H54 (cell line): ENCODE results near the gene MAD1L1.

Experiments
- DNase-seq: peaks from one replicate; pipeline ENCODE4 v3.0.0; 2011; ENCODE audit warnings: low spot score, mixed read lengths; ENCODE audit not compliant: insufficient read length
- FAIRE-seq: peaks from 3 replicates; lab custom pipeline; 2011; peaks lifted over from hg19 to GRCh38; lab: Jason Lieb, UNC
- POLR2A ChIP-seq: IDR thresholded peaks from 2 replicates; pipeline ENCODE4 v1.6.1; 2011; ENCODE audit warnings: low read depth, mild to moderate bottlenecking, low read length

Gene MAD1L1

DNA sequence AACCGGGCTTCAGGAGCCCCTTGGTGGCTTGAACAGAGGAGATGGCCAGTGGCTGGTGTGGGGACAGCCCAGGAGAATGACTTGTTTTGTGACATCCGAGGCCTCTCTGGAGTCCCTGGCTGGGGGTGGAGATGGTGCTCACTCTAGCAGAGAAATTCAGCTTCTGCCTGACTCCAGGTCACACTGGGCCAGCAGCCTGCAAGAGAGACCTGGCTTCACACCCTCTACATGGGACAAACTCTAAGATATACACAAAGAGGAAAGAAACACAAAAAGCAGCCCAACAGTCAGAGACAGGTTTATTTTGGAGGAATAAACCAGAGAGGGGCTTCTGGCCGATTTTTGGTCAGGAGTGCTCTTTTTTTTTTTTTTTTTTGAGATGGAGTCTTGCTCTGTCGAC, 429.8 kb downstream of the MAD1L1 start:
- FAIRE-seq (no peak), DNase-seq (no peak)
- no peak for TF ChIP-seq POLR2A

DNA sequence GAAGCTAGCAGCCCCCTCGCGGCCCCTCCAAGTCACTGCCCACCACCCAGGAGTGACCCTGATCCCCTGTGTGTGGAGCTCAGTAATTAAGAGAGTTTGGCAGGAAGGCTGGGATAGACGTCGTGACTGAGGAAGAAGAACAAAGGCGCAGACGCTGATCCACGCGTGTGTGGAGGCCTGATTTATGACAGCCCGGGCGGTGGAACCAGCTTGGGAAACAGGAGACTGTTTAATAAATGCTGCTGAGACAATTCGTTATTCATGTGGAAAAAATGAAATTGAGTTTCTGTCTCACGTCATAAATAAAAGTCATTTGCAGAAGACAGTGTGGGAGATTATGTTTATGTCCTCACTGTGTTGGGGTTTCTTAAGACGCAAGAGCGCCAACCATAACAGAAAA, 431.8 kb downstream of the MAD1L1 start:
- no peak for TF ChIP-seq POLR2A
- DNase-seq (no peak), FAIRE-seq (no peak)

DNA sequence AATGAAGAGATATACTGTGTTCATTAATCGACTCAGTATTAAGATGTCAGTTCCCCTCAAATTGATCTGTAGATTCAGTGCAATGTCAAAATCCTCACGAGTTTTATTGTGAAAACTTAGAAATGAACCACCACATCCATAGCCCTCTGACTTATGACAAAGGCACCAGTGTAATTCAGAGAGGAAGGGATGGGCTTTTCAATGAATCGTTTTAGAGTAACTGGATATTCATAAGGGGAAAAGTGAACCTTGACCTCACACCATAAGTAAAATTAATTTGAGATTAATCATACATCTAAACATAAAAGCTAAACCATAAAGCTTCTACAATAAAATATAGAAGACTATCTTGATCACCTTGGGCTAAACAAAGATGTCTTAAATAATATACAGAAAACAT, 434.6 kb downstream of the MAD1L1 start:
- FAIRE-seq: no peak
- no peak for DNase-seq
- no peak for TF ChIP-seq POLR2A

DNA sequence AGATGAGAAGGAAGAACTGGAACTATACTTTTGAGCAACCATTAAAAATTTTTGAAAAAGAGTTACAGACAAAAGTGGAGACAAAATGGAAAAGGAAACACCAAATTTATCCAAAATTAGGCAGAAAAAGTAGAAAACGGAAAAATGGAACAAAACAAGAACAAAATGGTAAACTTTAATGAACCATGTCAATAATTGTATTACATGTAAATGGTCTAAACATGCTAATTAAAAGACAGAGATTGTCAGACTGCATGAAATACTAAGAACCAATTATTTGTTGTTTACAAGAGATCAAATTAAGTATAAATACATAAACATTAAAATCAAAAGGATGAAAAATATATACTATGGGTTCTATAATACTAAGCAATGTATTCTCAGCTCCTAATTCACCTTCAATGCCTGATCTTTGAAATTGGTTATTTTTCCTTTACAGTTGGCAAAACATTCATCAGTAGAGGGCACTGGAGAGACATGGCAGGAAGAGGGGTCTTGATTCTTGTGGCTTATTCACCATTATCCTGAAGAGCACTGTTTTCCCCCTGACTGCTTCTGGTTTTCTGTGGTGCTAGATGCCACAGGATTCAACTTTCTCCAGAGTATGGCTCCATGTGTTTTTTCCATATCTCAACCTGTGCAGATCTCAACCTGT, 437.7 kb downstream of the MAD1L1 start:
- FAIRE-seq (no peak), DNase-seq (no peak)
- TF ChIP-seq POLR2A: no peak

DNA sequence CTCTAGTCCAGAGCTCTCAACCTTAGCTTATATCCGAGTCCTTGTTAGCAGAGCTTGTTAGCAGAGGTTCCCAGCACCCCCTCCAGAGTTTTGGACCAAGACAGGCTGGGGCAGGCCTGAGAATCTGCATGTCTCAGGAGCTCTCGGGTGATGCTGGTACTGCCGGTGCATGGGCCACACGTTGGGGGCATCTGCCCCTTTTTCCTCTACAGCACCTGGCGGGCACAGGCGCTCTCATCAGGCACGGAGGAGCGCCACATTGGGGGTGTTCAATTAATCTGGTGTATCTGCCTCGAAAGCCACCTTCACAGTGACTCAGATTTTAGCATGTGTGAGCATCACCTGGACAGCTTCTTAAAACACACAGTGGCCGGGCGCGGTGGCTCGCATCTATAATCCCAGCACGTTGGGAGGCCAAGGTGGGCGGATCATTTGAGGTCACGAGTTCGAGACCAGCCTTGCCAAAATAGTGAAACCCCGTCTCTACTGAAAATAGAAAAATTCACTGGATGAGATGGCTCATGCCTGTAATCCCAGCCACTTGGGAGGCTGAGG, 445.0 kb downstream of the MAD1L1 start:
- no peak for DNase-seq
- no peak for FAIRE-seq
- no peak for TF ChIP-seq POLR2A

DNA sequence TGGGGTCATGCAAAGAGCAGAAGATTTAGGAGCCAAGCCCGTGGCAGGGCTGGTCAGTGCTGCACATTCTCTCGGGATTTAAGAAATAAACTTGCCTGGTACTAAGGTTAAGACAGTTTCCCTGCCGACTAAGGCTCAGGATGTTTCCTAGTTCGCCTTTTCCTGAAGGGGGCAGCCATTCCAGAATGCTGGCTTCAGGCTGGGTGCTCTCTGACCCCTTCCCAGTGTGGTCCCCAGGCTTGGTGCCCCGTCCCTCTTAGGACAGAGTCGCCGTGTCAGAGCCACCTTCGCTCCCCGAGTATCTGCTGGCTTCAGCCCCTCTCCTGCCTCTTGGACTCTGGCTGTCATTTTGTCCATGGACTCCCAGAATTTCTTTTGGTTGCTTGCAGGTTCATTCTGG, 445.5 kb downstream of the MAD1L1 start:
- no peak for FAIRE-seq
- TF ChIP-seq POLR2A: no peak
- no peak for DNase-seq

DNA sequence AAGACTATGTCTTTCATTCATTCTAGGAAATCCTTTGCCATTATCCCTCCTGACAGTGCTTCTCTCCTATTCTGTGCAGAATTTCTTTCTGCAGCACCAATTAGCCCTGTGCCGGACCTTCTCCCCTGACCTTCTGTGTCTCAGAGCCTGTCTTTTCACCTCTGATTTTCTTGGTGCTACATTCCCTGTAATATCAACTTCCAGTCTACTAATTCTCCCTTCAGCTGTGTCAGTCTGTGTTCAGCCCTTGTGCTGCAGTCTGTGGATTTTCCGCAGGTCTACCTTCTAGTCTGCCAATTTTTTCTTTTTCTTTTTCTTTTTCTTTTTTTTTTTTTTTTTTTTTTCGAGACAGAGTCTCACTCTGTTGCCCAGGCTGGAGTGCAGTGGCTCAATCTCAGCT, 446.9 kb downstream of the MAD1L1 start:
- DNase-seq (no peak), FAIRE-seq (no peak)
- TF ChIP-seq POLR2A: no peak

DNA sequence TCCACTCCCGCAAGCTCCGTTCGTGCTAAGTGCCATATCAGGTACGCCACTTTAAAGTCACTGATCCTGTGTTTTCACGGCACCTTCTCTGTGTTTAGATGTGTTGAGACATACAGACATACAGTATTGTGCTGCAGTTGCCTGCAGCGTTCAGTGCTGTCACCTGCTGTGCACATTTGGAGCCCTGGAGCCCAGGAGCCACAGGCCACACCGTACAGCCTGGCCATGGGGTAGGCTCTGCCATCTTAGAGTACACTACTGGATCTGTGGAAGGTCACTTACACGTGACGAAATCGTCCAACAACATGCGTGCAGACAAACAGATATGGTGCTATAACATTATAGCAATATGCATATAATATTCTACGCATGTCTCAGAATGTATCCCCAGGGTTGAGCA, 451.4 kb downstream of the MAD1L1 start:
- FAIRE-seq (no peak), DNase-seq (no peak)
- TF ChIP-seq POLR2A: no peak

DNA sequence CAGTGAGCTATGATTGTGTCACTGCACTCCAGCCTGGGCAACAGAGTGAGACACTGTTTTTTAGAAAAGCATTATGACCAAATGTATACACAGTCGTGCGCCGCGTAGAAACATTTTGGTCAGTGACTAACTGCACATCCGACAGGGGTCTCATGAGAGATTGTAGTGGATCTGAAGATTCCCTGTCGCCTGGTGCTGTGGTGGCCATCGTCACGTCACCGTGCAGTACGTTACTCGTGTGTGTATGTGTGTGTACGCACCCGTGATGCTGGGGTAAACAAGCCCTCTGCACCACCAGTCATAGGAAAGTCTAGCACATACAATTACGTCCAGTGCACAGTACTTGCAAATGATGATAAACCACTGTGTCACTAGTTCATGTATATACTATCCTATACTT, 453.3 kb downstream of the MAD1L1 start:
- TF ChIP-seq POLR2A: no peak
- FAIRE-seq (no peak), DNase-seq (no peak)

DNA sequence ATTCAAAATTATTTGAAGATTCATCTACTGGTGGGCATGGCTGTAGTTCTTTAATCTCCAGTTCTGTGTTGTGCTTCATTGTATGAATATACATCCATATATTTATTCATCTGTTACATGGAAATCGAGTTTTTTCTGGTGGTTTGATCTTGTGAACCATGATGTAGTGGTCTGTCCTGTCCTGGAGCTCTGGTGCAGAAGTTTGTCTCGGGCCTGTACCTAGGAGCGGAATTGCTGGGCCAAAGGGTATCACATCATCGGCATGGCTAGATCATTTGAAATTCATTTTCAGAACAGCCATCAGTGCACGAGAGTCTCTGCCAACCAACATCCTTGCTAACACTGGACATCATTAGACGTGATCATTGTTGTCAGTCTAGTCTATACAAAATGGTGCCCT, 455.6 kb downstream of the MAD1L1 start:
- no peak for FAIRE-seq

DNA sequence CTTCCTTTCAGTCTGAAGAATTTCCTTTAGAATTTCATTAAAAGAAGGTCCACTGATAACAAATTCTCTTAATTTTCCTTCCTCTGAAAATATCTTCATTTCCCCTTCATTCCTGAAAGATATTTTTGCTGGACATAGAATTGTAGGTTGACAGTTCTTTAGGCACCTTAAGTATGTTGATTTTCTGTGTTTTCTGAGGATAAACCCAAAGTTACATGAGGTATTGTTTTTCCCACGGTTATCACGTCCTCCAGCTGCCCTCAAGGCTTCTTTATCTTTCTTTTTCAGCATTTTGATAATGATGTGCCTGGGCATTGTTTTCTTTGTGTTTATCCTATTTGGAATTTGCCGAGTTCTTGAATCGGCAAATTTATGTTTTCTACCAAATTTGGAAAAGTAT, 457.4 kb downstream of the MAD1L1 start:
- DNase-seq (no peak), FAIRE-seq (no peak)
- TF ChIP-seq POLR2A: no peak

More for the DNA sequence above, 455.6 kb downstream of the MAD1L1 start:
- no peak for TF ChIP-seq POLR2A
- no peak for DNase-seq

DNA sequence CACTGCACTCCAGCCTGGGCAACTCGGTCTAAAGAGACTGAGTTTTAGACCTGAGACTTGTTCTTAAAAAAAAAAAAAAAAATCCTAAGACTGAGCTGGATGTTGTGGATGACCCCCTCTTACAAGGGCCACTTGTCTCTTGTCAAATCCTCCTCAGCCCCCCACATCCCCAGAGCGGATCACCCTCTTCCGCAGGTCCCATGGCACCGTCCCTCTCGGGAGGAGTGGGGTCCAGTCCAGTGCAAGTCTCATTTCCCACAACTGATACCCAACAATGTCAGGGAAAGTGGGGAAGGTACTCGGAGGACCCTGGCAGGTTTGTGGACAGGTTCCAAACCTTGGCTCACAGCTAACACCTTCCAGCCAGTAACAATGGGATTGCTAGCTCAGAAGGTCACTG, 462.4 kb downstream of the MAD1L1 start:
- DNase-seq: no peak
- no peak for FAIRE-seq
- TF ChIP-seq POLR2A: no peak

DNA sequence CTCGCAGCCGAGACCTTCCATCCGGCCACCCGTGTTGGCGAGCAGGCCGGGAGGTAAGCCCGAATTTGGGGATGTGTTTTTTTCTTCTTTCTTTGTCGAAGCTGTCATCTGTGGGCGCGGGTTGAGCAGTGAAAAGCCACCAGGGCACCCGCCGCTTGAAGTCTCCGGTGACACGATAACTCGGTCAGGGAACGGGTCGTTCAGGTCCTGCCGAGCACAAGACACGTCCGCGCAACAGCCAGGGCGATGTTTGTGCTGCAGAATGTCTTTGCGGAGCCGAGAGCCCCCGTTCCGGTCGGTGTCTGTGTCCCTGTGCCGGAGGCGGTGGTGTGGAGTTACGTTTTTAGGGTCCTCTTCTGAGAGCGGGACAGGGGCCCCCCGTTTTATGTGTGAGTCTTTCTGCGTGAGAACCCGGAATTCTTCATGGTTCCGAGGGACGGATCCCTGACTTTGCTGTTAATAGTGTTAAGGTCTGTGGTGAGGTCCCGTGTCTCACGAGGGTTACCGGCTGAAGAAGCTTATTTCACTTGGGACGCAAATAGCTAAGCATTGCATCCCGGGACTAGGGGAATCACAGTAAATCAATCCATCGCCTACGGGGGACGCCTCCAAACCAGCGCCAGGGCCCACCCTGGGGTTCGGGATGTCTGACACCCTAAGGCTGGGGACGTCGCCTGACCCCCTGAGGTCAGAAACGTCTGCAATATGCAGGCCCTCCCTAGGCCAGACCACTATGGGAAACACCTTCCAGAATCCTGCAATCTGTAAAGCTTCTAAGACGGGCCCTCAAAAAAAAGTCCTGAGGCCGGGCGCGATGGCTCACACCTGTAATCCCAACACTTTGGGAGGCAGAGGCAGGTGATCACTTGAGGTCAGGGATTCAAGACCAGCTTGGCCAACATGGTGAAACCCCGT, 463.2 kb downstream of the MAD1L1 start:
- TF ChIP-seq POLR2A: no peak
- no peak for FAIRE-seq

DNA sequence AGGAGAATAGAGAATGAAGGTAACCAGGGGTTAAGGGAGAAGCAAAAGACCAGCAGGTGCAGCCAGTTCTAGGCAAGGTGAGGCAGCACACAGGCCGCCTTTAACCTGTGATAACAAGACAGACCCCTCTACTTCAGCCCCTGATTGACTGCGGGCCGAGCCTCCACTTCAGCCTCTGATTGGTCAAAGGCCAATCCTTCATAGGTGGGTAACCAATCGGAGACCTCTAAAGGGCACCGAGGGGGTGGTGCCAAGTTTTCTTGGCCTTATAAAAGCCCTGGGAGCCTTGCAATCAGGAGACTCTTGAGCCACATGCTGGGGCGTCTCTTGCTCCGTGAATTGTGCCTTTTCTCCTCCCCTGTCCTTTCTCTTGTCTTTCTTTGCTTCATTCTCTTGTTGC, 463.9 kb downstream of the MAD1L1 start:
- no peak for FAIRE-seq
- no peak for DNase-seq
- TF ChIP-seq POLR2A: no peak

More for the DNA sequence above, 463.2 kb downstream of the MAD1L1 start:
- no peak for DNase-seq

DNA sequence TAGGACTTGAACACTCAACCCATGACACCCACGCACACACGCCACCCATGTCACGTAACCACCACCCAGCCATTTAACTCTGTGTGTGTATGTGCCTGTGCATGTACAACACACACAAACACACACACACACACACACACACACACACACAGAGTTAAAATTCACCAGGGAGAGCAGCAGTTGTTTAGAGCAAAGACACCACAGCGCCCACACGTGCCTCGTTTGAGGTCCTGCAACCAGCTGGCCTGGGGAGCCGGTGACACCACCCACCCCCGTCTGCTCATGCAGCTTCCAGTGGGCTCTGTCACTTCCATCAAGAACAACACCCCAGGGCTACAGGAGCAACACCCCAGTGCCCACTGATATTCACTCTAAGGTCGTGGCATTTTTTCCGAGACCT, 465.2 kb downstream of the MAD1L1 start:
- no peak for DNase-seq
- FAIRE-seq: no peak
- TF ChIP-seq POLR2A: no peak
